Measurements from ENCODE around the gene CSF2RB.

The CSF2RB gene

GRCh38 chr22:36891646-36892045, 21.8 kb upstream of the CSF2RB start:
- no peak for DNase-seq (ENCODE audit: low read depth in 2 of 2)

- no peak for DNase-seq (ENCODE audit: low read depth in 2 of 2)
Measured at GRCh38 chr22:36892292-36892691, 21.1 kb upstream of the CSF2RB start.

GRCh38 chr22:36893262-36893661, 20.2 kb upstream of the CSF2RB start:
- DNase-seq (ENCODE audit: low read depth in 2 of 2), result no peak

- no peak for DNase-seq (ENCODE audit: low read depth in 2 of 2)
Measured at GRCh38 chr22:36894266-36894665, 19.2 kb upstream of the CSF2RB start.

GRCh38 chr22:36897611-36898010, 15.8 kb upstream of the CSF2RB start:
- no peak for DNase-seq (ENCODE audit: low read depth in 2 of 2)

- no peak for DNase-seq (ENCODE audit: low read depth in 2 of 2)
Measured at GRCh38 chr22:36898690-36899089, 14.7 kb upstream of the CSF2RB start.

- no peak for DNase-seq (ENCODE audit: low read depth in 2 of 2)
Measured at GRCh38 chr22:36899498-36899897, 13.9 kb upstream of the CSF2RB start.

GRCh38 chr22:36900225-36900624, 13.2 kb upstream of the CSF2RB start:
- DNase-seq (ENCODE audit: low read depth in 2 of 2), result no peak

GRCh38 chr22:36900880-36901279, 12.5 kb upstream of the CSF2RB start:
- DNase-seq (ENCODE audit: low read depth in 2 of 2), result no peak

GRCh38 chr22:36901411-36902142, 11.9 kb upstream of the CSF2RB start:
- DNase-seq (ENCODE audit: low read depth in 2 of 2), result no peak

GRCh38 chr22:36902143-36902926, 11.1 kb upstream of the CSF2RB start:
- no peak for DNase-seq (ENCODE audit: low read depth in 2 of 2)

GRCh38 chr22:36904260-36904880, 9.1 kb upstream of the CSF2RB start:
- no peak for DNase-seq (ENCODE audit: low read depth in 2 of 2)

- DNase-seq (ENCODE audit: low read depth in 2 of 2), result no peak
Measured at GRCh38 chr22:36907253-36908195, 5.9 kb upstream of the CSF2RB start.

GRCh38 chr22:36910461-36910860, 3.0 kb upstream of the CSF2RB start:
- no peak for DNase-seq (ENCODE audit: low read depth in 2 of 2)

GRCh38 chr22:36911887-36912661, 1.4 kb upstream of the CSF2RB start:
- DNase-seq (ENCODE audit: low read depth in 2 of 2), result no peak

GRCh38 chr22:36912694-36913426, 568 bp upstream of the CSF2RB start:
- no peak for DNase-seq (ENCODE audit: low read depth in 2 of 2)

- no peak for DNase-seq (ENCODE audit: low read depth in 2 of 2)
Measured at GRCh38 chr22:36914390-36914752, 943 bp downstream of the CSF2RB start.

- DNase-seq (ENCODE audit: low read depth in 2 of 2), result no peak
Measured at GRCh38 chr22:36916034-36916433, 2.6 kb downstream of the CSF2RB start.

- DNase-seq (ENCODE audit: low read depth in 2 of 2), result no peak
Measured at GRCh38 chr22:36918586-36919284, 5.3 kb downstream of the CSF2RB start.

Data from stimulated activated CD4-positive, alpha-beta T cell treated with anti-CD3 and anti-CD28 coated beads, Interleukin-12 subunit alpha, Interleukin-12 subunit beta, amount 100 ng/mL, for 24 hours (primary cell).